WTC11 (cell line): ENCODE results near the gene TMEM30A. TPM values are rescaled to one million over a fixed set of nuclear protein-coding genes. Genes with fewer than 3 reads are reported as not detected.
A peak's percentile ranks its signal among the peaks of the same experiment; 100 is the strongest.

Source experiments
- ATAC-seq: fragments of 200-7000 bp; cut with Tn5 transposase; 2 replicates; pipeline ENCODE4 v1.10.0; 2021; ENCODE audit warnings: mild to moderate bottlenecking, moderate library complexity
- CTCF ChIA-PET: fragments of 300-600 bp; sonication (Branson Sonifier 250); formaldehyde crosslinking; loops from one replicate; lab custom pipeline; 2021; ENCODE audit warnings: antibody characterized with exemption; lab: Charles Lee
- POLR2A ChIA-PET: fragments of 350-600 bp; sonication (Branson Sonifier 250); formaldehyde crosslinking; loops from one replicate; lab custom pipeline; 2021; ENCODE audit warnings: antibody characterized with exemption; lab: Charles Lee
- DNase-seq: peaks from one replicate; pipeline ENCODE4 v3.0.0; 2021; ENCODE audit warnings: low spot score
- H3K27ac Mint-ChIP-seq: 2 replicates; pipeline ENCODE4 v1.8.0; 2021; ENCODE audit warnings: mixed read lengths
- H3K27me3 Mint-ChIP-seq: 2 replicates; pipeline ENCODE4 v1.8.0; 2021; ENCODE audit warnings: low read depth, mild to moderate bottlenecking, moderate library complexity, mixed read lengths
- H3K36me3 Mint-ChIP-seq: 2 replicates; pipeline ENCODE4 v1.8.0; 2021; ENCODE audit warnings: mixed read lengths
- H3K4me1 Mint-ChIP-seq: 2 replicates; pipeline ENCODE4 v1.8.0; 2022; ENCODE audit warnings: mixed read lengths
- H3K4me3 Mint-ChIP-seq: 2 replicates; pipeline ENCODE4 v1.8.0; 2021; ENCODE audit warnings: mild to moderate bottlenecking, moderate library complexity, mixed read lengths
- H3K9me3 Mint-ChIP-seq: 2 replicates; pipeline ENCODE4 v1.8.0; 2021; ENCODE audit warnings: mixed read lengths
- ATF1 ChIP-seq: sonication (generic); formaldehyde crosslinking; IDR thresholded peaks from 2 replicates; pipeline ENCODE4 v1.8.1; 2023; ENCODE audit warnings: mild to moderate bottlenecking, moderate library complexity, missing genetic modification reagents
- CTCF ChIP-seq: fragments of 200-600 bp; IDR thresholded peaks from 2 replicates; pipeline ENCODE4 v1.8.0; 2022; ENCODE audit warnings: antibody characterized with exemption
- EMX1 ChIP-seq: fragments of 250-450 bp; sonication (Bioruptor Pico); IDR thresholded peaks from 2 replicates; pipeline ENCODE4 v1.8.0; 2021; ENCODE audit warnings: mild to moderate bottlenecking
- FOXP1 ChIP-seq: sonication (generic); formaldehyde crosslinking; IDR thresholded peaks from 2 replicates; pipeline ENCODE4 v1.8.0; 2022; ENCODE audit warnings: missing genetic modification reagents, mild to moderate bottlenecking, moderate library complexity, borderline replicate concordance
- GTF2I ChIP-seq: fragments of 250-450 bp; sonication (Bioruptor Pico); conservative IDR thresholded peaks from 2 replicates; pipeline ENCODE4 v1.4.0; 2021; ENCODE audit warnings: mild to moderate bottlenecking
- IRF1 ChIP-seq: sonication (generic); formaldehyde crosslinking; IDR thresholded peaks from 2 replicates; pipeline ENCODE4 v1.8.0; 2023; ENCODE audit warnings: missing genetic modification reagents
- JAZF1 ChIP-seq: fragments of 250-450 bp; sonication (Bioruptor Pico); IDR thresholded peaks from 2 replicates; pipeline ENCODE4 v1.9.0; 2021; ENCODE audit warnings: moderate library complexity, mild to moderate bottlenecking, inconsistent platforms
- KAT7 ChIP-seq: sonication (generic); formaldehyde crosslinking; IDR thresholded peaks from 2 replicates; pipeline ENCODE4 v1.8.1; 2023; ENCODE audit warnings: missing genetic modification reagents, mild to moderate bottlenecking, borderline replicate concordance
- NFYB ChIP-seq: sonication (generic); formaldehyde crosslinking; conservative IDR thresholded peaks from 2 replicates; pipeline ENCODE4 v1.8.0; 2022; ENCODE audit warnings: low read depth, missing genetic modification reagents
- NR1H2 ChIP-seq: sonication (generic); formaldehyde crosslinking; IDR thresholded peaks from 2 replicates; pipeline ENCODE4 v1.9.0; 2021; ENCODE audit warnings: mild to moderate bottlenecking, moderate library complexity, missing genetic modification reagents
- NR2C2 ChIP-seq: sonication (generic); formaldehyde crosslinking; IDR thresholded peaks from 2 replicates; pipeline ENCODE4 v1.8.0; 2022; ENCODE audit warnings: mild to moderate bottlenecking, missing genetic modification reagents
- SMAD4 ChIP-seq: sonication (generic); formaldehyde crosslinking; IDR thresholded peaks from 2 replicates; pipeline ENCODE4 v1.8.0; 2022; ENCODE audit warnings: mild to moderate bottlenecking, missing genetic modification reagents
- SOX15 ChIP-seq: fragments of 250-450 bp; sonication (Bioruptor Pico); IDR thresholded peaks from 2 replicates; pipeline ENCODE4 v1.9.0; 2021; ENCODE audit warnings: mild to moderate bottlenecking
- TP53 ChIP-seq: sonication (generic); formaldehyde crosslinking; IDR thresholded peaks from 2 replicates; pipeline ENCODE4 v1.8.1; 2023; ENCODE audit warnings: mild to moderate bottlenecking, missing genetic modification reagents
- ZNF232 ChIP-seq: sonication (generic); formaldehyde crosslinking; IDR thresholded peaks from 2 replicates; pipeline ENCODE4 v1.8.0; 2022; ENCODE audit warnings: mild to moderate bottlenecking, missing genetic modification reagents
- ZNF263 ChIP-seq: sonication (generic); formaldehyde crosslinking; IDR thresholded peaks from 2 replicates; pipeline ENCODE4 v1.8.1; 2022; ENCODE audit warnings: low read depth, mild to moderate bottlenecking, moderate library complexity, missing genetic modification reagents
- ZNF396 ChIP-seq: fragments of 250-450 bp; sonication (Bioruptor Pico); IDR thresholded peaks from 2 replicates; pipeline ENCODE4 v1.8.0; 2021; ENCODE audit warnings: mild to moderate bottlenecking, moderate library complexity, borderline replicate concordance
- total RNA-seq: library from RNA; stranded (reverse); gene quantifications from 3 replicates; pipeline ENCODE4 v1.2.3, GENCODE V29; 2021
- TF ChIP-seq, protein P1 (sequence below): fragments of 250-450 bp; sonication (Bioruptor Pico); IDR thresholded peaks from 2 replicates; pipeline ENCODE4 v1.9.0; 2021; ENCODE audit warnings: moderate library complexity, mild to moderate bottlenecking, inconsistent platforms, borderline replicate concordance
- TF ChIP-seq, protein P2 (sequence below): fragments of 250-450 bp; sonication (Bioruptor Pico); IDR thresholded peaks from 2 replicates; pipeline ENCODE4 v1.9.0; 2021; ENCODE audit warnings: mild to moderate bottlenecking
- TF ChIP-seq, protein P3 (sequence below): sonication (generic); formaldehyde crosslinking; IDR thresholded peaks from 2 replicates; pipeline ENCODE4 v1.8.1; 2022; ENCODE audit warnings: missing genetic modification reagents, borderline replicate concordance
- TF ChIP-seq, protein P4 (sequence below): sonication (generic); formaldehyde crosslinking; IDR thresholded peaks from 2 replicates; pipeline ENCODE4 v1.8.1; 2023; ENCODE audit warnings: mild to moderate bottlenecking, missing genetic modification reagents, borderline replicate concordance
- TF ChIP-seq, protein P5 (sequence below): sonication (generic); formaldehyde crosslinking; IDR thresholded peaks from 2 replicates; pipeline ENCODE4 v1.8.1; 2022; ENCODE audit warnings: mild to moderate bottlenecking, moderate library complexity, missing genetic modification reagents

Gene TMEM30A
- total RNA-seq, 1 experiment from 2014 or later: 81.2 TPM

GRCh38 chr6:75206576-75207342, 77.8 kb downstream of the TMEM30A start (continued):
- TF ChIP-seq SMAD4 (no peak), TP53 (CRISPR knock-in tag) (no peak)

DNA sequence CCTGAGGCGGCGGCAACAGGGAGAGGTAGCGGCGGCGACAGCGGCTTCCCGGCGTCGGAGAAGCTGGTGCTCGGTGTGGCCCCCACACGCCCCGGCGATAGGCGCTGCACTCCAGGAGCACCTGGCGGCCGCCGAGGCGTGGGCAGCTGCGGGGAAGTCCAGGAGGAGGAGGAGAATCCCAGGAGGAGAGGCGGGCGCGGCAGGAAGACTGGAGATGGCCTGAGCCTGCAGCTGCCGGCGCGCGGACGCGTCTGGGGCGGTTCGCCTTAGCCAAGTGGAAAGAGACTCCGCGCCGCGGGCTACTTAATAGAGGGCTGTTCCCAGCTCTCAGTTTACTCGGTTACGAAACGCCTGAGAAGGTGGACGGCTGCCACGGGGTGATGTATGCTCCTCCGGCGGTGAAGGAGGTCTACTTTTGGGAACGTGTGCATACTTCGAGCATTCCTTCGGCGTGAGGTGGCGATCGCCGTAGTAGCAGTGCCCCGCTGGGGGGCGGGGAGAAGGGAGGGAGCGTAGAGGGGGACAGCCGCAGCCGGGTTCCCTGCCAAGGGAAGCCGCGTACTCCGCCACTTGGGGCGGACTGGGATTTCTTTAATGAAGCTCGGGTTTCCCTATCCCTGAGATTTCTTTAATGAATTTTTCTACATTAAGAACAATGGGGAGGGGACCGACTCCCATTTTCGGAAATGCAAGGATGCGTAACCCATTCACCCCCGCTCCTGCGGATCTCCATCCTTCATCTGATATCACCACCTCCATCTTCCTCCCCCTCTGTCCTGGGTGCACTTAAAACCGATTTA, 78.6 kb downstream of the TMEM30A start, which contains the start of gene COL12A1:
Gene COL12A1 (minus strand): TSS at position 278 of the 800 bp plus-strand sequence. CDS start 3,261 bp downstream, outside the sequence.
- no peaks in the 10 kb centered on the region for H3K9me3 Mint-ChIP-seq
- H3K36me3 Mint-ChIP-seq: no peaks in the 10 kb centered on the region
- ATAC-seq (peak; percentile 8), DNase-seq (peak; percentile 74)
- H3K27ac Mint-ChIP-seq: no peak within 1 kb of the TSS
- peaks cover 91% of the 10 kb centered on the region for H3K27me3 Mint-ChIP-seq
- POLR2A ChIA-PET: no interaction called here
- CTCF ChIA-PET: interaction anchor here (0.8 to 3.0 kb wide), 5 partner anchors 37 to 1467 kb away, joined by 3 to 18 read pairs (median 4); partner anchors contain the start of gene COX7A2
- H3K4me1 Mint-ChIP-seq: peaks cover 65% of the 10 kb centered on the region
- peak within 1 kb of the TSS; percentile 85 for H3K4me3 Mint-ChIP-seq
- TF ChIP-seq, protein P1, sequence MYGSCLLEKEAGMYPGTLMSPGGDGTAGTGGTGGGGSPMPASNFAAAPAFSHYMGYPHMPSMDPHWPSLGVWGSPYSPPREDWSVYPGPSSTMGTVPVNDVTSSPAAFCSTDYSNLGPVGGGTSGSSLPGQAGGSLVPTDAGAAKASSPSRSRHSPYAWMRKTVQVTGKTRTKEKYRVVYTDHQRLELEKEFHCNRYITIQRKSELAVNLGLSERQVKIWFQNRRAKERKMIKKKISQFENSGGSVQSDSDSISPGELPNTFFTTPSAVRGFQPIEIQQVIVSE (CRISPR knock-in tag): no peak
- TF ChIP-seq, protein P2, sequence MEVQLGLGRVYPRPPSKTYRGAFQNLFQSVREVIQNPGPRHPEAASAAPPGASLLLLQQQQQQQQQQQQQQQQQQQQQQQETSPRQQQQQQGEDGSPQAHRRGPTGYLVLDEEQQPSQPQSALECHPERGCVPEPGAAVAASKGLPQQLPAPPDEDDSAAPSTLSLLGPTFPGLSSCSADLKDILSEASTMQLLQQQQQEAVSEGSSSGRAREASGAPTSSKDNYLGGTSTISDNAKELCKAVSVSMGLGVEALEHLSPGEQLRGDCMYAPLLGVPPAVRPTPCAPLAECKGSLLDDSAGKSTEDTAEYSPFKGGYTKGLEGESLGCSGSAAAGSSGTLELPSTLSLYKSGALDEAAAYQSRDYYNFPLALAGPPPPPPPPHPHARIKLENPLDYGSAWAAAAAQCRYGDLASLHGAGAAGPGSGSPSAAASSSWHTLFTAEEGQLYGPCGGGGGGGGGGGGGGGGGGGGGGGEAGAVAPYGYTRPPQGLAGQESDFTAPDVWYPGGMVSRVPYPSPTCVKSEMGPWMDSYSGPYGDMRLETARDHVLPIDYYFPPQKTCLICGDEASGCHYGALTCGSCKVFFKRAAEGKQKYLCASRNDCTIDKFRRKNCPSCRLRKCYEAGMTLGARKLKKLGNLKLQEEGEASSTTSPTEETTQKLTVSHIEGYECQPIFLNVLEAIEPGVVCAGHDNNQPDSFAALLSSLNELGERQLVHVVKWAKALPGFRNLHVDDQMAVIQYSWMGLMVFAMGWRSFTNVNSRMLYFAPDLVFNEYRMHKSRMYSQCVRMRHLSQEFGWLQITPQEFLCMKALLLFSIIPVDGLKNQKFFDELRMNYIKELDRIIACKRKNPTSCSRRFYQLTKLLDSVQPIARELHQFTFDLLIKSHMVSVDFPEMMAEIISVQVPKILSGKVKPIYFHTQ (CRISPR knock-in tag): no peak
- TF ChIP-seq FOXP1 (CRISPR knock-in tag): no peak
- TF ChIP-seq TP53 (CRISPR knock-in tag): no peak
- TF ChIP-seq GTF2I (CRISPR knock-in tag): no peak
- no peak for TF ChIP-seq KAT7 (CRISPR knock-in tag)
- 0 out of 2 replicates have a peak, but pooled peaks have one; percentile 10 for TF ChIP-seq CTCF
- TF ChIP-seq, protein P3, sequence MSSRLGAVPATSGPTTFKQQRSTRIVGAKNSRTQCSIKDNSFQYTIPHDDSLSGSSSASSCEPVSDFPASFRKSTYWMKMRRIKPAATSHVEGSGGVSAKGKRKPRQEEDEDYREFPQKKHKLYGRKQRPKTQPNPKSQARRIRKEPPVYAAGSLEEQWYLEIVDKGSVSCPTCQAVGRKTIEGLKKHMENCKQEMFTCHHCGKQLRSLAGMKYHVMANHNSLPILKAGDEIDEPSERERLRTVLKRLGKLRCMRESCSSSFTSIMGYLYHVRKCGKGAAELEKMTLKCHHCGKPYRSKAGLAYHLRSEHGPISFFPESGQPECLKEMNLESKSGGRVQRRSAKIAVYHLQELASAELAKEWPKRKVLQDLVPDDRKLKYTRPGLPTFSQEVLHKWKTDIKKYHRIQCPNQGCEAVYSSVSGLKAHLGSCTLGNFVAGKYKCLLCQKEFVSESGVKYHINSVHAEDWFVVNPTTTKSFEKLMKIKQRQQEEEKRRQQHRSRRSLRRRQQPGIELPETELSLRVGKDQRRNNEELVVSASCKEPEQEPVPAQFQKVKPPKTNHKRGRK: no peak
- TF ChIP-seq, protein P4, sequence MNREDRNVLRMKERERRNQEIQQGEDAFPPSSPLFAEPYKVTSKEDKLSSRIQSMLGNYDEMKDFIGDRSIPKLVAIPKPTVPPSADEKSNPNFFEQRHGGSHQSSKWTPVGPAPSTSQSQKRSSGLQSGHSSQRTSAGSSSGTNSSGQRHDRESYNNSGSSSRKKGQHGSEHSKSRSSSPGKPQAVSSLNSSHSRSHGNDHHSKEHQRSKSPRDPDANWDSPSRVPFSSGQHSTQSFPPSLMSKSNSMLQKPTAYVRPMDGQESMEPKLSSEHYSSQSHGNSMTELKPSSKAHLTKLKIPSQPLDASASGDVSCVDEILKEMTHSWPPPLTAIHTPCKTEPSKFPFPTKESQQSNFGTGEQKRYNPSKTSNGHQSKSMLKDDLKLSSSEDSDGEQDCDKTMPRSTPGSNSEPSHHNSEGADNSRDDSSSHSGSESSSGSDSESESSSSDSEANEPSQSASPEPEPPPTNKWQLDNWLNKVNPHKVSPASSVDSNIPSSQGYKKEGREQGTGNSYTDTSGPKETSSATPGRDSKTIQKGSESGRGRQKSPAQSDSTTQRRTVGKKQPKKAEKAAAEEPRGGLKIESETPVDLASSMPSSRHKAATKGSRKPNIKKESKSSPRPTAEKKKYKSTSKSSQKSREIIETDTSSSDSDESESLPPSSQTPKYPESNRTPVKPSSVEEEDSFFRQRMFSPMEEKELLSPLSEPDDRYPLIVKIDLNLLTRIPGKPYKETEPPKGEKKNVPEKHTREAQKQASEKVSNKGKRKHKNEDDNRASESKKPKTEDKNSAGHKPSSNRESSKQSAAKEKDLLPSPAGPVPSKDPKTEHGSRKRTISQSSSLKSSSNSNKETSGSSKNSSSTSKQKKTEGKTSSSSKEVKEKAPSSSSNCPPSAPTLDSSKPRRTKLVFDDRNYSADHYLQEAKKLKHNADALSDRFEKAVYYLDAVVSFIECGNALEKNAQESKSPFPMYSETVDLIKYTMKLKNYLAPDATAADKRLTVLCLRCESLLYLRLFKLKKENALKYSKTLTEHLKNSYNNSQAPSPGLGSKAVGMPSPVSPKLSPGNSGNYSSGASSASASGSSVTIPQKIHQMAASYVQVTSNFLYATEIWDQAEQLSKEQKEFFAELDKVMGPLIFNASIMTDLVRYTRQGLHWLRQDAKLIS (CRISPR knock-in tag): no peak
- no peak for TF ChIP-seq NR1H2
- TF ChIP-seq NR2C2 (CRISPR knock-in tag): no peak
- no peak for TF ChIP-seq EMX1 (CRISPR knock-in tag)
- TF ChIP-seq JAZF1 (CRISPR knock-in tag): no peak
- TF ChIP-seq, protein P5, sequence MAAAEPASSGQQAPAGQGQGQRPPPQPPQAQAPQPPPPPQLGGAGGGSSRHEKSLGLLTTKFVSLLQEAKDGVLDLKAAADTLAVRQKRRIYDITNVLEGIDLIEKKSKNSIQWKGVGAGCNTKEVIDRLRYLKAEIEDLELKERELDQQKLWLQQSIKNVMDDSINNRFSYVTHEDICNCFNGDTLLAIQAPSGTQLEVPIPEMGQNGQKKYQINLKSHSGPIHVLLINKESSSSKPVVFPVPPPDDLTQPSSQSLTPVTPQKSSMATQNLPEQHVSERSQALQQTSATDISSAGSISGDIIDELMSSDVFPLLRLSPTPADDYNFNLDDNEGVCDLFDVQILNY: no peak
- no peak for TF ChIP-seq ATF1 (CRISPR knock-in tag)
- no peak for TF ChIP-seq SOX15 (CRISPR knock-in tag)
- no peak for TF ChIP-seq NFYB (CRISPR knock-in tag)
- TF ChIP-seq IRF1 (CRISPR knock-in tag): no peak
- TF ChIP-seq ZNF396: no peak
- no peak for TF ChIP-seq ZNF263 (CRISPR knock-in tag)
- no peak for TF ChIP-seq ZNF232 (CRISPR knock-in tag)
